ENCODE results near the gene TMC2.

- TF ChIP-seq, protein P1, sequence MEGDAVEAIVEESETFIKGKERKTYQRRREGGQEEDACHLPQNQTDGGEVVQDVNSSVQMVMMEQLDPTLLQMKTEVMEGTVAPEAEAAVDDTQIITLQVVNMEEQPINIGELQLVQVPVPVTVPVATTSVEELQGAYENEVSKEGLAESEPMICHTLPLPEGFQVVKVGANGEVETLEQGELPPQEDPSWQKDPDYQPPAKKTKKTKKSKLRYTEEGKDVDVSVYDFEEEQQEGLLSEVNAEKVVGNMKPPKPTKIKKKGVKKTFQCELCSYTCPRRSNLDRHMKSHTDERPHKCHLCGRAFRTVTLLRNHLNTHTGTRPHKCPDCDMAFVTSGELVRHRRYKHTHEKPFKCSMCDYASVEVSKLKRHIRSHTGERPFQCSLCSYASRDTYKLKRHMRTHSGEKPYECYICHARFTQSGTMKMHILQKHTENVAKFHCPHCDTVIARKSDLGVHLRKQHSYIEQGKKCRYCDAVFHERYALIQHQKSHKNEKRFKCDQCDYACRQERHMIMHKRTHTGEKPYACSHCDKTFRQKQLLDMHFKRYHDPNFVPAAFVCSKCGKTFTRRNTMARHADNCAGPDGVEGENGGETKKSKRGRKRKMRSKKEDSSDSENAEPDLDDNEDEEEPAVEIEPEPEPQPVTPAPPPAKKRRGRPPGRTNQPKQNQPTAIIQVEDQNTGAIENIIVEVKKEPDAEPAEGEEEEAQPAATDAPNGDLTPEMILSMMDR (conservative IDR thresholded peaks at IDR 0.05; ENCODE audit: low read depth, low read length): no peak
- no peak for TF ChIP-seq EZH2 (IDR thresholded peaks at IDR 0.05; ENCODE audit: borderline replicate concordance, low read depth, low read length, poor library complexity, severe bottlenecking)
Measured at GRCh38 chr20:2507875-2508630, 28.3 kb upstream of the TMC2 start.

All from A673 (cell line).